ENCODE results near the gene DYNLRB2. TPM values are rescaled to one million over a fixed set of nuclear protein-coding genes. Genes with fewer than 3 reads are reported as not detected.

DYNLRB2 gene
- polyA plus RNA-seq, 1 of the 3 experiments (the other 2 are of a cell fraction): 0.44 TPM

GRCh38 chr16:80547145-80547544, 6.4 kb downstream of the DYNLRB2 start:
- no peak overlapping the region for H3K27ac ChIP-seq (ENCODE audit: low read depth in 2 of 2, low read length in 1 of 2)
- no peak overlapping the region for H3K9ac ChIP-seq
- 55% methylated on average over 2 of the region's 2 CpGs for WGBS (ENCODE audit: low lambda C conversion rate)
- H3K9me3 ChIP-seq: no peaks in the 10 kb centered on the region
- H3F3A ChIP-seq (replicated peaks; ENCODE audit: insufficient read depth): no peaks in the 10 kb centered on the region
- no peaks in the 10 kb centered on the region for H3K36me3 ChIP-seq (replicated peaks in 1 of 2; ENCODE audit: control insufficient read depth in 1 of 2, insufficient read depth in 2 of 2, low read length in 1 of 2)
- H2AFZ ChIP-seq (ENCODE audit: low read depth): no peak overlapping the region
- POLR2A ChIA-PET: no interaction called here
- no peak overlapping the region for H3K4me3 ChIP-seq (ENCODE audit: low read depth in 2 of 2, low read length in 1 of 2)
- H3K27me3 ChIP-seq (ENCODE audit: insufficient read depth): no peaks in the 10 kb centered on the region
- no peaks in the 10 kb centered on the region for H3K9me2 ChIP-seq
- no peaks in the 10 kb centered on the region for H3K79me2 ChIP-seq (ENCODE audit: insufficient read depth)
- CTCF ChIA-PET: no interaction called here
- no peak for TF ChIP-seq RAD21 (IDR thresholded peaks at IDR 0.05; ENCODE audit: low read length)
- no peak for TF ChIP-seq RXRA (IDR thresholded peaks at IDR 0.05; ENCODE audit: borderline replicate concordance, low read depth)
- TF ChIP-seq RCOR1 (IDR thresholded peaks at IDR 0.05; ENCODE audit: low read length): no peak
- no peak for TF ChIP-seq YY1 (IDR thresholded peaks at IDR 0.05; ENCODE audit: low read depth)
- TF ChIP-seq SIN3A (IDR thresholded peaks at IDR 0.05; ENCODE audit: borderline replicate concordance, low read depth, low read length): no peak
- TF ChIP-seq EP300 (IDR thresholded peaks at IDR 0.05; ENCODE audit: borderline replicate concordance in 1 of 2, low read depth in 1 of 2, low read length in 1 of 2): no peak
- no peak for TF ChIP-seq ZBTB33 (IDR thresholded peaks at IDR 0.05; ENCODE audit: borderline replicate concordance, low read depth)
- H4K20me1 ChIP-seq (ENCODE audit: insufficient read depth): no peaks in the 10 kb centered on the region
- no peak for DNase-seq
- no peaks in the 10 kb centered on the region for H3K4me1 ChIP-seq (ENCODE audit: control insufficient read depth in 1 of 2, insufficient read depth in 2 of 2, low read depth in 1 of 2, low read length in 1 of 2)
- no peak overlapping the region for H3K4me2 ChIP-seq

GRCh38 chr16:80552277-80552676, 11.5 kb downstream of the DYNLRB2 start:
- WGBS (ENCODE audit: low lambda C conversion rate): 11% methylated on average over 4 of the region's 5 CpGs
- CTCF ChIA-PET: interaction anchor here (0.7 kb wide), 1 partner anchor 23 kb away, joined by 3 read pairs; no protein-coding TSS in a partner anchor
- Histone ChIP-seq H3K9ac (no peak overlapping the region), H4K20me1 (ENCODE audit: insufficient read depth) (no peaks in the 10 kb centered on the region), H3K9me2 (no peaks in the 10 kb centered on the region), H3K4me3 (ENCODE audit: low read depth in 2 of 2, low read length in 1 of 2) (no peak overlapping the region), H3K4me1 (ENCODE audit: control insufficient read depth in 1 of 2, insufficient read depth in 2 of 2, low read depth in 1 of 2, low read length in 1 of 2) (no peaks in the 10 kb centered on the region), H3K9me3 (no peaks in the 10 kb centered on the region), H3K36me3 (replicated peaks in 1 of 2; ENCODE audit: control insufficient read depth in 1 of 2, insufficient read depth in 2 of 2, low read length in 1 of 2) (no peaks in the 10 kb centered on the region), H3K79me2 (ENCODE audit: insufficient read depth) (no peaks in the 10 kb centered on the region), H3K27me3 (ENCODE audit: insufficient read depth) (no peaks in the 10 kb centered on the region), H2AFZ (ENCODE audit: low read depth) (no peak overlapping the region), H3F3A (replicated peaks; ENCODE audit: insufficient read depth) (no peaks in the 10 kb centered on the region), H3K27ac (ENCODE audit: low read depth in 2 of 2, low read length in 1 of 2) (no peak overlapping the region), H3K4me2 (no peak overlapping the region)
- TF ChIP-seq FOXM1 (IDR thresholded peaks at IDR 0.05; ENCODE audit: low read depth) (no peak), JUND (IDR thresholded peaks at IDR 0.05) (no peak), MEF2A (IDR thresholded peaks at IDR 0.05; ENCODE audit: borderline replicate concordance, low read depth) (no peak), RAD21 (IDR thresholded peaks at IDR 0.05; ENCODE audit: low read length) (no peak), USF2 (IDR thresholded peaks at IDR 0.05; ENCODE audit: borderline replicate concordance, low read depth, low read length) (no peak), TEAD4 (IDR thresholded peaks at IDR 0.05; ENCODE audit: borderline replicate concordance, insufficient read depth) (no peak), TAF1 (IDR thresholded peaks at IDR 0.05; ENCODE audit: borderline replicate concordance, low read depth, low read length) (no peak), SMC3 (IDR thresholded peaks at IDR 0.05; ENCODE audit: low read depth, low read length) (no peak), FOSL2 (IDR thresholded peaks at IDR 0.05; ENCODE audit: borderline replicate concordance, low read depth) (no peak), GATA2 (CRISPR knock-in tag; IDR thresholded peaks at IDR 0.05) (no peak), PBX3 (IDR thresholded peaks at IDR 0.05) (no peak), EZH2phosphoT487 (IDR thresholded peaks at IDR 0.05; ENCODE audit: borderline replicate concordance, low read depth) (no peak)
- DNase-seq: no peak
- POLR2A ChIA-PET: no interaction called here

Data from SK-N-SH (cell line).